Gastrocnemius medialis (tissue), 4 donors: ENCODE data around the gene THRB. TPM values are rescaled to one million over a fixed set of nuclear protein-coding genes. Genes with fewer than 3 reads are reported as not detected.

Experiments used
- ATAC-seq, 2 donors: fragments of 150-250 bp; one replicate each; pipeline ENCODE4 v1.9.1; 2016
- DNase-seq, 2 donors: peaks; one replicate each; pipeline ENCODE4 v3.0.0-alpha.2; 2019
- H3K27ac ChIP-seq, 4 donors: fragments of 200-600 bp; sonication (generic); 1 replicate in 1 of 4; 2 replicates in 3 of 4; pipeline ENCODE4 v1.5.1; 2016 to 2018; ENCODE audit warnings: mild to moderate bottlenecking in 2 of 4, moderate library complexity in 1 of 4
- H3K27me3 ChIP-seq, 3 donors: fragments of 200-600 bp; sonication (generic) in 2 of 3; 1 replicate in 1 of 3; 2 replicates in 2 of 3; pipeline versions ENCODE4 v1.5.1 to v1.6.0; 2016 to 2019; ENCODE audit warnings: mild to moderate bottlenecking in 1 of 3, moderate library complexity in 1 of 3
- H3K36me3 ChIP-seq, 2 donors: fragments of 200-600 bp; sonication (generic) in 1 of 2; one replicate each; pipeline ENCODE4 v1.5.1; 2017 to 2018
- H3K4me1 ChIP-seq, 2 donors: fragments of 200-600 bp; sonication (generic) in 1 of 2; one replicate each; pipeline ENCODE4 v1.5.1; 2016 to 2017; ENCODE audit warnings: mild to moderate bottlenecking in 2 of 2
- H3K4me3 ChIP-seq, 4 donors: fragments of 200-600 bp; sonication (generic) in 3 of 4; 1 replicate in 1 of 4; 2 replicates in 3 of 4; pipeline ENCODE4 v1.5.1; 2016 to 2019; ENCODE audit warnings: mild to moderate bottlenecking in 2 of 4
- H3K9me3 ChIP-seq, 3 donors: fragments of 200-600 bp; sonication (generic) in 2 of 3; 1 replicate in 1 of 3; 2 replicates in 2 of 3; pipeline ENCODE4 v1.5.1; 2016 to 2019
- CTCF ChIP-seq, 5 experiments: fragments of 450-650 bp in 3 of 5; fragments of 200-600 bp in 2 of 5; sonication (generic) in 2 of 5; IDR thresholded peaks in 4 of 5; conservative IDR thresholded peaks in 1 of 5; 1 replicate in 4 of 5; 2 replicates in 1 of 5; pipeline ENCODE4 v1.5.1; 2016 to 2019; ENCODE audit warnings: antibody characterized with exemption in 5 of 5, mild to moderate bottlenecking in 3 of 5, moderate library complexity in 3 of 5
- POLR2A ChIP-seq, 2 donors: fragments of 450-650 bp; IDR thresholded peaks; one replicate each; pipeline ENCODE4 v1.6.1; 2017; ENCODE audit warnings: antibody characterized with exemption in 2 of 2, mild to moderate bottlenecking in 2 of 2, moderate library complexity in 2 of 2
- in situ Hi-C, 4 donors: fragments of 200-750 bp; cut with MboI; loops; one replicate each; pipeline versions ENCODE4 v1.15.0 to v1.8.0; 2017; ENCODE audit warnings: low sequenced_read_pairs in 4 of 4
- intact Hi-C: fragments of 100-400 bp; cut with DNase I; formaldehyde crosslinking; loops from one replicate; pipeline ENCODE4 v1.15.1; 2023; ENCODE audit warnings: low total_unique reads
- total RNA-seq, 4 donors: library from RNA; depleted of rRNA; stranded (reverse); fragments of >200 nt; gene quantifications; one replicate each; pipeline versions ENCODE4 v1.1.0 to v1.2.3, GENCODE V29; 2016

THRB gene
- total RNA-seq, 4 donors from 2014 or later = 20.1 to 60.0 (median 25.3) TPM

GRCh38 chr3:24117508-24117907, 377.1 kb downstream of the THRB start:
- intact Hi-C loops = no loop called here
- no peaks in the 10 kb centered on the region for H3K27me3 ChIP-seq
- H3K9me3 ChIP-seq = no peaks in the 10 kb centered on the region
- no peak overlapping the region for H3K27ac ChIP-seq
- in situ Hi-C loops = no loop called here
- DNase-seq = no peak
- TF ChIP-seq POLR2A (IDR thresholded peaks at IDR 0.05) (no peak), CTCF (IDR thresholded peaks at IDR 0.05 in 4 of 5, conservative IDR thresholded peaks at IDR 0.05 in 1 of 5) (no peak)
- no peak overlapping the region for H3K4me3 ChIP-seq
- H3K4me1 ChIP-seq = peaks cover 10% of the 10 kb centered on the region in 2 donors
- no peaks in the 10 kb centered on the region for H3K36me3 ChIP-seq
- no peak for ATAC-seq

- H3K4me3 ChIP-seq = no peak overlapping the region
- H3K27me3 ChIP-seq = no peaks in the 10 kb centered on the region
- DNase-seq (no peak), ATAC-seq (peak in 1 of 2 donors; percentile 62)
- intact Hi-C loops (no loop called here), in situ Hi-C loops (no loop called here)
- H3K27ac ChIP-seq = no peak overlapping the region
- TF ChIP-seq CTCF (IDR thresholded peaks at IDR 0.05 in 4 of 5, conservative IDR thresholded peaks at IDR 0.05 in 1 of 5) = no peak
- TF ChIP-seq POLR2A (IDR thresholded peaks at IDR 0.05) = no peak
- no peaks in the 10 kb centered on the region for H3K36me3 ChIP-seq
- no peaks in the 10 kb centered on the region for H3K9me3 ChIP-seq
- H3K4me1 ChIP-seq = no peaks in the 10 kb centered on the region
Observed at GRCh38 chr3:24111711-24112110, 382.9 kb downstream of the THRB start.

GRCh38 chr3:24110051-24110450, 384.6 kb downstream of the THRB start:
- H3K27ac ChIP-seq = no peak overlapping the region
- H3K27me3 ChIP-seq = no peaks in the 10 kb centered on the region
- in situ Hi-C loops (no loop called here), intact Hi-C loops (no loop called here)
- no peaks in the 10 kb centered on the region for H3K36me3 ChIP-seq
- no peak overlapping the region for H3K4me3 ChIP-seq
- TF ChIP-seq POLR2A (IDR thresholded peaks at IDR 0.05) = no peak
- TF ChIP-seq CTCF (IDR thresholded peaks at IDR 0.05 in 4 of 5, conservative IDR thresholded peaks at IDR 0.05 in 1 of 5) = no peak
- H3K9me3 ChIP-seq = no peaks in the 10 kb centered on the region
- ATAC-seq (no peak), DNase-seq (no peak)
- H3K4me1 ChIP-seq = no peaks in the 10 kb centered on the region

GRCh38 chr3:24101676-24102168, 392.9 kb downstream of the THRB start:
- Histone ChIP-seq H3K36me3 (no peaks in the 10 kb centered on the region), H3K27ac (no peak overlapping the region), H3K4me3 (no peak overlapping the region), H3K4me1 (peaks cover 0 to 5% of the 10 kb centered on the region in 2 donors), H3K9me3 (no peaks in the 10 kb centered on the region), H3K27me3 (no peaks in the 10 kb centered on the region)
- intact Hi-C loops (no loop called here), in situ Hi-C loops (no loop called here)
- ATAC-seq = no peak
- no peak for TF ChIP-seq CTCF (IDR thresholded peaks at IDR 0.05 in 4 of 5, conservative IDR thresholded peaks at IDR 0.05 in 1 of 5)
- no peak for TF ChIP-seq POLR2A (IDR thresholded peaks at IDR 0.05)
- no peak for DNase-seq
